ENCODE results near the gene UNC119. TPM values are rescaled to one million over a fixed set of nuclear protein-coding genes. Genes with fewer than 3 reads are reported as not detected.

The UNC119 gene
- total and polyA plus RNA-seq, 2 of the 13 experiments (the other 11 are each of a cell fraction or from before 2014, with no cell fraction given), result 10.4 to 63.1 TPM

DNA sequence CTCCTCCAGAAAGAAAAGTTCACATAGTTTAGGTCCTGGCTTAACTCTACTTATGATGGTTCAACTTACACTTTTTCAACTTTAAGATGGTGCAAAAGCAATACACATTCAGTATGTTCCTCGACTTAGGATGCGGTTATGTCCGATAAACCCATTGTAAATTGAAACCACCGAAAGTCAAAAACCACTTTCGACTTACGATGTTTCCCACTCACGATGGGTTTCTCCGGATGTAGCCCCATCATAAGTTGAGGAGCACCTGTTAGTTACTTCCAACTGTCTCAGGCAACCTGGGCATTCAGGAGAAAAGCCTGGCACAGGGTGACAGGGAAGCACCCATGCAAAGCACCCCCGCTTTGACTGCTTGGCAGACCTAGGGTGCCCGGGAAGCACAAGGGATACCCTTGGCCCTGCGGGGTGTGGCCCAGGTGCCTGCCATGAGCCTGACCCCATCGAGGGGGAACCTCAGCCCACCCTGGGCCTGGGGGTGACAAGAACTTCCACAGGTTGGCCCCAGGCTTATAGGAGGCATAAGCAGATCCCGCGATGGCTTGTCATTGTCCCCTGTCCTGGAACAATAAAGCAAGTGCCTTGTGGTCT lies 14.0 kb downstream of the UNC119 start:
- H3K27ac ChIP-seq (ENCODE audit: extremely low read length, insufficient read depth, low read length), result no peak overlapping the region
- H3K9ac ChIP-seq (ENCODE audit: insufficient read depth, low read depth, low read length), result no peak overlapping the region
- 69% methylated on average over 10 of the region's 14 CpGs for WGBS (ENCODE audit: low lambda C conversion rate)

More for the DNA sequence above, 14.0 kb downstream of the UNC119 start:
- ChIA-PET POLR2A (no interaction called here), CTCF (ENCODE audit: low intra/inter-chr PET ratio, low total read pairs) (no interaction called here)
- in situ Hi-C loops (cut with HindIII; ENCODE audit: extremely low pct_ligation_motif_present, low pct_unique_long_range_greater_than_20kb), result no loop called here
- DNase-seq (ENCODE audit: low spot score), result no peak
- FAIRE-seq, result no peak
- intact Hi-C loops (cut with micrococcal nuclease; ENCODE audit: unreplicated experiment), result no loop called here
- Histone ChIP-seq H3K27me3 (ENCODE audit: control insufficient read depth in 1 of 2, insufficient read depth in 2 of 2, low read length in 2 of 2) (peaks cover 4 to 23% of the 10 kb centered on the region in 2 experiments; a peak in 4 of 5 replicates), H3K4me2 (ENCODE audit: low read depth, low read length) (no peak overlapping the region), H3K36me3 (replicated peaks in 1 of 2; ENCODE audit: control insufficient read depth in 1 of 2, insufficient read depth in 2 of 2, low read length in 2 of 2) (no peaks in the 10 kb centered on the region), H3K79me2 (ENCODE audit: insufficient read depth, low read length) (no peaks in the 10 kb centered on the region), H3K9me3 (ENCODE audit: low read length) (no peaks in the 10 kb centered on the region), H3K4me3 (replicated peaks in 1 of 3; ENCODE audit: insufficient read depth in 1 of 3, low read depth in 2 of 3, low read length in 3 of 3) (no peak overlapping the region), H4K20me1 (ENCODE audit: insufficient read depth, low read length) (no peaks in the 10 kb centered on the region), H2AFZ (ENCODE audit: low read length) (no peak overlapping the region), H3K4me1 (ENCODE audit: insufficient read depth, low read length) (peaks cover 6% of the 10 kb centered on the region)
- BruUV-seq (replicated peaks), result no TSS peak
- no peak for TF ChIP-seq ZNF224 (CRISPR knock-in tag; IDR thresholded peaks at IDR 0.05)
- no peak for TF ChIP-seq HOXD1 (CRISPR knock-in tag; IDR thresholded peaks at IDR 0.05)
- TF ChIP-seq ZNF329 (CRISPR knock-in tag; IDR thresholded peaks at IDR 0.05; ENCODE audit: low read depth), result no peak
- TF ChIP-seq, protein P1, sequence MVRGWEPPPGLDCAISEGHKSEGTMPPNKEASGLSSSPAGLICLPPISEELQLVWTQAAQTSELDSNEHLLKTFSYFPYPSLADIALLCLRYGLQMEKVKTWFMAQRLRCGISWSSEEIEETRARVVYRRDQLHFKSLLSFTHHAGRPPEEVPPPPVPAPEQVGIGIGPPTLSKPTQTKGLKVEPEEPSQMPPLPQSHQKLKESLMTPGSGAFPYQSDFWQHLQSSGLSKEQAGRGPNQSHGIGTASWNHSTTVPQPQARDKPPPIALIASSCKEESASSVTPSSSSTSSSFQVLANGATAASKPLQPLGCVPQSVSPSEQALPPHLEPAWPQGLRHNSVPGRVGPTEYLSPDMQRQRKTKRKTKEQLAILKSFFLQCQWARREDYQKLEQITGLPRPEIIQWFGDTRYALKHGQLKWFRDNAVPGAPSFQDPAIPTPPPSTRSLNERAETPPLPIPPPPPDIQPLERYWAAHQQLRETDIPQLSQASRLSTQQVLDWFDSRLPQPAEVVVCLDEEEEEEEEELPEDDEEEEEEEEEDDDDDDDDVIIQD (CRISPR knock-in tag; IDR thresholded peaks at IDR 0.05; ENCODE audit: low read depth), result no peak
- no peak for TF ChIP-seq NBN (conservative IDR thresholded peaks at IDR 0.05)
- TF ChIP-seq, protein P2, sequence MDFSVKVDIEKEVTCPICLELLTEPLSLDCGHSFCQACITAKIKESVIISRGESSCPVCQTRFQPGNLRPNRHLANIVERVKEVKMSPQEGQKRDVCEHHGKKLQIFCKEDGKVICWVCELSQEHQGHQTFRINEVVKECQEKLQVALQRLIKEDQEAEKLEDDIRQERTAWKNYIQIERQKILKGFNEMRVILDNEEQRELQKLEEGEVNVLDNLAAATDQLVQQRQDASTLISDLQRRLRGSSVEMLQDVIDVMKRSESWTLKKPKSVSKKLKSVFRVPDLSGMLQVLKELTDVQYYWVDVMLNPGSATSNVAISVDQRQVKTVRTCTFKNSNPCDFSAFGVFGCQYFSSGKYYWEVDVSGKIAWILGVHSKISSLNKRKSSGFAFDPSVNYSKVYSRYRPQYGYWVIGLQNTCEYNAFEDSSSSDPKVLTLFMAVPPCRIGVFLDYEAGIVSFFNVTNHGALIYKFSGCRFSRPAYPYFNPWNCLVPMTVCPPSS (IDR thresholded peaks at IDR 0.05), result no peak
- no peak for TF ChIP-seq ZNF720 (CRISPR knock-in tag; IDR thresholded peaks at IDR 0.05)
- no peak for TF ChIP-seq ZNF281 (CRISPR knock-in tag; IDR thresholded peaks at IDR 0.05; ENCODE audit: borderline replicate concordance)
- no peak for TF ChIP-seq REST (IDR thresholded peaks at IDR 0.05; ENCODE audit: borderline replicate concordance in 1 of 2, low read depth in 1 of 2, low read length in 2 of 2)
- no peak for TF ChIP-seq ZNF678 (CRISPR knock-in tag; IDR thresholded peaks at IDR 0.05)
- no peak for TF ChIP-seq KDM2A (CRISPR knock-in tag; IDR thresholded peaks at IDR 0.05; ENCODE audit: borderline replicate concordance, low read depth)
- no peak for TF ChIP-seq FOXK1 (CRISPR knock-in tag; IDR thresholded peaks at IDR 0.05; ENCODE audit: borderline replicate concordance, low read depth)
- no peak for TF ChIP-seq BRD4 (CRISPR knock-in tag; IDR thresholded peaks at IDR 0.05)
- TF ChIP-seq KMT2A (CRISPR knock-in tag; IDR thresholded peaks at IDR 0.05), result no peak
- no peak for TF ChIP-seq ZFP37 (CRISPR knock-in tag; IDR thresholded peaks at IDR 0.05; ENCODE audit: borderline replicate concordance)
- ATAC-seq, result no peak
